ENCODE data around the gene GPC5. TPM values are rescaled to one million over a fixed set of nuclear protein-coding genes. Genes with fewer than 3 reads are reported as not detected.

The GPC5 gene
- total RNA-seq, 1 experiment from 2014 or later: not detected

- Mint-ChIP-seq H3K27me3 (ENCODE audit: unreplicated experiment) (no peaks in the 10 kb centered on the region), H3K36me3 (ENCODE audit: insufficient read depth, unreplicated experiment) (no peaks in the 10 kb centered on the region), H3K9me3 (ENCODE audit: low read depth, unreplicated experiment) (peaks cover 11% of the 10 kb centered on the region), H3K27ac (ENCODE audit: unreplicated experiment) (no peak overlapping the region), H3K4me3 (ENCODE audit: low read depth, unreplicated experiment) (no peak overlapping the region), H3K4me1 (ENCODE audit: low read depth, unreplicated experiment) (no peaks in the 10 kb centered on the region)
- DNase-seq: no peak
- BruUV-seq (replicated peaks): no TSS peak
- CTCF ChIA-PET: no interaction called here
- TF ChIP-seq CTCF (IDR thresholded peaks at IDR 0.05; ENCODE audit: unreplicated experiment): no peak
- intact Hi-C loops (cut with micrococcal nuclease; ENCODE audit: unreplicated experiment): no loop called here
Measured at GRCh38 chr13:92418818-92419412, 1020.5 kb downstream of the GPC5 start.

- no peak for TF ChIP-seq CTCF (IDR thresholded peaks at IDR 0.05; ENCODE audit: unreplicated experiment)
- no peaks in the 10 kb centered on the region for H3K4me1 Mint-ChIP-seq (ENCODE audit: low read depth, unreplicated experiment)
- CTCF ChIA-PET: no interaction called here
- H3K27ac Mint-ChIP-seq (ENCODE audit: unreplicated experiment): no peak overlapping the region
- no peaks in the 10 kb centered on the region for H3K36me3 Mint-ChIP-seq (ENCODE audit: insufficient read depth, unreplicated experiment)
- no TSS peak for BruUV-seq (replicated peaks)
- H3K9me3 Mint-ChIP-seq (ENCODE audit: low read depth, unreplicated experiment): peaks cover 6% of the 10 kb centered on the region
- H3K4me3 Mint-ChIP-seq (ENCODE audit: low read depth, unreplicated experiment): no peak overlapping the region
- DNase-seq: no peak
- H3K27me3 Mint-ChIP-seq (ENCODE audit: unreplicated experiment): no peaks in the 10 kb centered on the region
- intact Hi-C loops (cut with micrococcal nuclease; ENCODE audit: unreplicated experiment): no loop called here
Measured at GRCh38 chr13:92429231-92429630, 1030.8 kb downstream of the GPC5 start.

GRCh38 chr13:92433386-92433785 lies 1035.0 kb downstream of the GPC5 start:
- no TSS peak for BruUV-seq (replicated peaks)

GRCh38 chr13:92433963-92434362 lies 1035.5 kb downstream of the GPC5 start:
- H3K27me3 Mint-ChIP-seq (ENCODE audit: unreplicated experiment): no peaks in the 10 kb centered on the region
- DNase-seq: no peak
- no peaks in the 10 kb centered on the region for H3K4me1 Mint-ChIP-seq (ENCODE audit: low read depth, unreplicated experiment)
- H3K9me3 Mint-ChIP-seq (ENCODE audit: low read depth, unreplicated experiment): peaks cover 3% of the 10 kb centered on the region
- intact Hi-C loops (cut with micrococcal nuclease; ENCODE audit: unreplicated experiment): no loop called here
- H3K36me3 Mint-ChIP-seq (ENCODE audit: insufficient read depth, unreplicated experiment): no peaks in the 10 kb centered on the region
- no TSS peak for BruUV-seq (replicated peaks)
- TF ChIP-seq CTCF (IDR thresholded peaks at IDR 0.05; ENCODE audit: unreplicated experiment): no peak
- no peak overlapping the region for H3K4me3 Mint-ChIP-seq (ENCODE audit: low read depth, unreplicated experiment)
- CTCF ChIA-PET: no interaction called here
- H3K27ac Mint-ChIP-seq (ENCODE audit: unreplicated experiment): no peak overlapping the region

More at GRCh38 chr13:92433386-92433785, 1035.0 kb downstream of the GPC5 start:
- CTCF ChIA-PET: no interaction called here
- H3K9me3 Mint-ChIP-seq (ENCODE audit: low read depth, unreplicated experiment): peaks cover 3% of the 10 kb centered on the region
- TF ChIP-seq CTCF (IDR thresholded peaks at IDR 0.05; ENCODE audit: unreplicated experiment): no peak
- H3K27ac Mint-ChIP-seq (ENCODE audit: unreplicated experiment): no peak overlapping the region
- no peaks in the 10 kb centered on the region for H3K36me3 Mint-ChIP-seq (ENCODE audit: insufficient read depth, unreplicated experiment)
- H3K4me1 Mint-ChIP-seq (ENCODE audit: low read depth, unreplicated experiment): no peaks in the 10 kb centered on the region
- H3K4me3 Mint-ChIP-seq (ENCODE audit: low read depth, unreplicated experiment): no peak overlapping the region
- no peaks in the 10 kb centered on the region for H3K27me3 Mint-ChIP-seq (ENCODE audit: unreplicated experiment)
- intact Hi-C loops (cut with micrococcal nuclease; ENCODE audit: unreplicated experiment): no loop called here
- no peak for DNase-seq
